Astrocyte (in vitro differentiated cells and primary cell): ENCODE results near the gene TRIO.

ENCODE experiments used
- CTCF ChIP-seq: IDR thresholded peaks from 2 replicates; pipeline ENCODE4 v1.5.1; 2011; ENCODE audit warnings: low read depth, mild to moderate bottlenecking, inconsistent platforms, low read length, moderate library complexity; ENCODE audit not compliant: insufficient read depth
- EZH2 ChIP-seq: IDR thresholded peaks from 2 replicates; pipeline ENCODE4 v1.6.1; 2012; ENCODE audit warnings: mild to moderate bottlenecking, low read length, inconsistent platforms; ENCODE audit not compliant: insufficient read depth

- TF ChIP-seq CTCF (no peak), EZH2 (no peak)
Observed at GRCh38 chr5:14134083-14134482, 9.1 kb upstream of the TRIO start.
